OCI-LY3 (cell line): Measurements from ENCODE around the gene TM9SF4.

Source experiments
- CTCF ChIP-seq: fragments of 200-600, 300-600 bp; sonication (generic); IDR thresholded peaks from 2 replicates; pipeline ENCODE4 v1.5.1; 2014; ENCODE audit warnings: antibody characterized with exemption, low read length, low read depth
- EZH2phosphoT487 ChIP-seq: fragments of 200-600 bp; shearing (Covaris generic); IDR thresholded peaks from 2 replicates; pipeline ENCODE4 v1.6.1; 2018; ENCODE audit warnings: antibody characterized with exemption, mixed run types, low read depth

DNA sequence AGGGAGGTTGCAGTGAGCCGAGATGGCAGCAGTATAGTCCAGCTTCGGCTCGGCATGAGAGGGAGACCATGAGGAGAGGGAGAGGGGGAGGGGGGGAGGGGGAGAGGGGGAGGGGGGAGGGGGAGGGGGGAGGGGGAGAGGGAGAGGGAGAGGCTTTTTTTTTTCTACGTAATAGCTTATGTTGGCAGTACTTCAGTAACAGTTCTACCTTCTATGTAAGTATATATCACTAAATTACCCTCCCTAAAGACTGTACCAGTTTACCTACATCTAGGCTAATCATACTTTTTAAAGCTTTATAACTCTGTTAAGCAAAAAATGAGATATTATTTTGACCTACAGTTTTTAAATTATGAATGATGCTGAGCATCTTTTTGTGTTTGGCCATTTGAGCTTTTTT, 13.6 kb downstream of the TM9SF4 start:
- TF ChIP-seq CTCF (no peak), EZH2phosphoT487 (no peak)
